ENCODE results near the gene ILF3.
"Not testable (repeated sequence)": the region's sequence is repeated elsewhere in the genome, so short reads cannot be mapped to it uniquely, and the experiment has no call there.

ILF3 gene

GRCh38 chr19:10671922-10672321, 17.8 kb downstream of the ILF3 start:
- DNase-seq (ENCODE audit: extremely low read depth in 1 of 2, low read depth in 1 of 2), result not testable (repeated sequence)

- DNase-seq (ENCODE audit: extremely low read depth in 1 of 2, low read depth in 1 of 2), result not testable (repeated sequence)
Observed at GRCh38 chr19:10675214-10675613, 21.1 kb downstream of the ILF3 start.

DNA sequence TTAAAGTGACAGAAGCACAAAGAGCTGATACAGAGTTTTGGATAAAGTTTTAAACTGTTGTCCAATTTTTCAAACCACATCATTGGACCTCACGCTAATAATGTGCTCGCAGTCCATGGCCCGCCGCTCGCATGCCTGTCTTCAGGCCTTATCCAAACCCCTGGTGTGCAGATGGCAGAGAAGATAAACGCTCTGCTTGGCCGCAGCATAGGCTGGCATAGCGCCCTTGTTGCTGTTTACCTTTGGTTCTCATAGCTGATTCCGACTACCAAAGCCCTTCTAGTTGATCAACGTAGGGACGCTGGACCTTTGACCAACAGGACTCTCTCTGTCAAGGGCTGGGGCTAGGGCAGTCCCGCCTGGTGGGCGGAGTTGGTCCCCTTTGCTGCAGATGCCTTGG, 23.6 kb downstream of the ILF3 start:
- DNase-seq (ENCODE audit: extremely low read depth in 1 of 2, low read depth in 1 of 2), result no peak

DNA sequence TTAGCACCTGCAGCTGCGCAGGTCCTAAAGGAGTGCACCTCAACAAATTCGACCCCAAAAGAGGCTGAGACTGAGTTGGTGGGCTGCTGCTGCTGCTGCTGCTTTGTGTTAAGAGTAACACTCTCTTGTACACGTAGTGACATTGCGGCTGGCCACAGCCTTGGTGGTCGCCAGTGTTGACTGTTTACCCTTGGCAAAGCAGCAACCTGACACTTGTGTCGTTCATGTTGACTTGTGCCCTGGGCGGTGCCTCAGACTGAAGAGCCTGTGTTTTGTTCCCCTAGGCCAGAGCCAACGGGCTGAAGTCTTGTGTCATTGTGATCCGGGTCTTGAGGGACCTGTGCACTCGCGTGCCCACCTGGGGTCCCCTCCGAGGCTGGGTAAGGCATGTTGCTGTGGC, 24.7 kb downstream of the ILF3 start:
- DNase-seq (ENCODE audit: extremely low read depth in 1 of 2, low read depth in 1 of 2), result no peak

DNA sequence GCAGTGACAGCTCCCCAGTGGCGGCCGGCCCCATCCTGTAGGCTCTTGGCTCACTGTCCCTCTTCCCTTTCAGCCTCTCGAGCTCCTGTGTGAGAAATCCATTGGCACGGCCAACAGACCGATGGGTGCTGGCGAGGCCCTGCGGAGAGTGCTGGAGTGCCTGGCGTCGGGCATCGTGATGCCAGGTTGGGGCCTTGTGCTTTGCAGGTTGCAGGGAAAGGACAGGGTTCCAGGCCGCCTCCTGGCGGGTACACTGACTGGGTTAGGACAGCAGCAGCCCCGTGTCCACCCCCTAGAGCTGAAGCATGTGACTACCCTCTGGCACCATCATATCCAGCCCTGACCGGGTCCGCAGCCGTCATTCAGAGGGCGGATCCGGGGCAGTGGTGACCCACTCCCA, 25.6 kb downstream of the ILF3 start:
- DNase-seq (ENCODE audit: extremely low read depth in 1 of 2, low read depth in 1 of 2), result no peak

DNA sequence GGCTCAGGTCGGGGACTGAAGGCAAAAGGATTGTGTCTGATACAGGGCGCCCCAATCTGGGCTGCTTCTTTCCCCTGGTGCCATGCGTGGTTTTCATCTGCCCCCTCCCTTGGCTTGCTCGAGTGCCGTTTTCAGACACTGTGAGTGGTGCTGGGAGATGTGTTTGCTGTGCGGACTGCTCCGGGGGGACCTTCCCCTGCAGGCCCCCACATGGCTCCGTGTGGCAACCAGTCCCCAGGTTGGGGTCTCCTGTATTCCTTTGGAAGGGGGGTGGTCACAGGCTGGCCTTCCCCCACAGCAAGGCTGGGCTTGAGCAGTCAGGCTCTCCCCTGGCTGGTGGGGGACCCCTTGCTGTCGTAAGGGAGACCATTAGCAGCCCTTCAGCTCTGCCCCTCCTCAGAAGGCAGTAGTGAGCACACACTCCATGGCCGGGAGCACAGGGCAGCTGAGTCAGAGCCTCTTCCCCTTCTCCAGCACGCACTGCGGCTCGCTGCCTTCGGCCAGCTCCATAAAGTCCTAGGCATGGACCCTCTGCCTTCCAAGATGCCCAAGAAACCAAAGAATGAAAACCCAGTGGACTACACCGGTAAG, 26.5 kb downstream of the ILF3 start:
- no peak for DNase-seq (ENCODE audit: extremely low read depth in 1 of 2, low read depth in 1 of 2)

DNA sequence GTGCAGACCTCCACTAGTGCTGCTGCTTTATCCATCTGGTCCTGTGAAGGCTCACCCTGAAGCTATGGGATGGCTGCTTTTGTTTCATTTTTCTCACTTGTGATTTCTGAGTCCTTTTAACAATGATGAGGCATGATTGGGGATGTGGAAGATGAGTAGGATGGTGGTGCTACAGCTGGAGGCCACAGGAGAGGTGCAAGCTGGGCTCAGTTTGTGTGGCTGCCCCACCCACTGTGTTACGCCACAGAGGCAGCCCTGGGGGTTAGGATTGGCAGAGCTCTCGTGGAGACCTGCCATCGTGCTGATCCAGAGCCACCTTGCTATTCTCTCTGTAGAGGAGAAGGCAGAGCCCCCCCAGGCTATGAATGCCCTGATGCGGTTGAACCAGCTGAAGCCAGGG, 27.5 kb downstream of the ILF3 start:
- no peak for DNase-seq (ENCODE audit: extremely low read depth in 1 of 2, low read depth in 1 of 2)

GRCh38 chr19:10682397-10683063, 28.4 kb downstream of the ILF3 start:
- DNase-seq (ENCODE audit: extremely low read depth in 1 of 2, low read depth in 1 of 2), result no peak

GRCh38 chr19:10683064-10683426, 28.9 kb downstream of the ILF3 start:
- DNase-seq (ENCODE audit: extremely low read depth in 1 of 2, low read depth in 1 of 2), result no peak

DNA sequence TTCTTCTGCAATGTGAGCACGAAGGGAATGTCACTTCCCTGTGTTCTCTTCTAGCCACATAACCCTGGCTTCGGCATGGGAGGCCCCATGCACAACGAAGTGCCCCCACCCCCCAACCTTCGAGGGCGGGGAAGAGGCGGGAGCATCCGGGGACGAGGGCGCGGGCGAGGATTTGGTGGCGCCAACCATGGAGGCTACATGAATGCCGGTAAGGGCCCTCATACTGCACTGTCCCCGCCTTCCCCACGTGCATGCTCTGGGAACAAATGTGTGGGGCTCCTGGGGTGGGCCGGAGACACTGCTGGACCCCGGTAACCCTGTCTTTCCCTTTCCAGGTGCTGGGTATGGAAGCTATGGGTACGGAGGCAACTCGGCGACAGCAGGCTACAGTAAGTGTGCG, 29.4 kb downstream of the ILF3 start:
- DNase-seq (ENCODE audit: extremely low read depth in 1 of 2, low read depth in 1 of 2), result no peak

DNA sequence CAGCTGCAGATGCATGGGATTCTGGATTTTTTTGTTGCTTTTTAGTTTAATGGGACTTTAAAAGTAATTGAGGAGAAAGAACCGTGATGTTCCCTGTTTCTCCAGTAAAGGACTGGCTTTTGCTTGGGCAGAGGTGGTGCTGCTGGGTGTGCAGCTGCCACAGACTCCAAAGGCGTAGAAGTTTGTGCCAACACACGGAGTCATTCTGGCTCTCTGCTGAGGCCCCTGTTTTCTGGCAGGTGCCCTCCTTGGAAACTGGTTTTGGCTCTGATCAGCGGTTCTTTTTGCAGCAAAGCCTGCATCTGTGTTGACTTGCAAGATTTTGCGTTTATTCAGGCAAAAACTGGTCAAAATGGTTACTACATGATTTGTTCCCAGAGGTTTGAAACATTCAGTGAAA, 31.1 kb downstream of the ILF3 start:
- DNase-seq (ENCODE audit: extremely low read depth in 1 of 2, low read depth in 1 of 2), result no peak

DNA sequence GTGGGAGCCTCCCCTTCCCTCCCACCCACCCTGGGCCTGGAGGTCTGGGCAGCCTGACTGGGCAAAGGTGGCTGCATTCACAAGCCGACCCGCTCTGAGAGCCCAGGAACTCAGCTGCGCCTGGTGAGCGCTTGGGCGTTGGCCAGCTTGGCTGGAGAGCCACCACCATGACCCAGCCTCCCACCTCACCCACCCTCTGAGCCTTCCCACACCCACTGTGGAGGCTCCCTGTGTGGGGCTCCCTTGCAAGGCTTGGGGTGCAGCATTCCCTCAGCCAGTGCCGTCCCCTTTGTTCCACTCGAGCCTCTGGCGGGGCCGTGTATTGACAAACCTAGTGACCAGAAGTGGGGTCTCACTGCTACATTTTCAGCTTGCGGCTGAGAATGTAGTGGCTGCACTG, 32.0 kb downstream of the ILF3 start:
- no peak for DNase-seq (ENCODE audit: extremely low read depth in 1 of 2, low read depth in 1 of 2)

DNA sequence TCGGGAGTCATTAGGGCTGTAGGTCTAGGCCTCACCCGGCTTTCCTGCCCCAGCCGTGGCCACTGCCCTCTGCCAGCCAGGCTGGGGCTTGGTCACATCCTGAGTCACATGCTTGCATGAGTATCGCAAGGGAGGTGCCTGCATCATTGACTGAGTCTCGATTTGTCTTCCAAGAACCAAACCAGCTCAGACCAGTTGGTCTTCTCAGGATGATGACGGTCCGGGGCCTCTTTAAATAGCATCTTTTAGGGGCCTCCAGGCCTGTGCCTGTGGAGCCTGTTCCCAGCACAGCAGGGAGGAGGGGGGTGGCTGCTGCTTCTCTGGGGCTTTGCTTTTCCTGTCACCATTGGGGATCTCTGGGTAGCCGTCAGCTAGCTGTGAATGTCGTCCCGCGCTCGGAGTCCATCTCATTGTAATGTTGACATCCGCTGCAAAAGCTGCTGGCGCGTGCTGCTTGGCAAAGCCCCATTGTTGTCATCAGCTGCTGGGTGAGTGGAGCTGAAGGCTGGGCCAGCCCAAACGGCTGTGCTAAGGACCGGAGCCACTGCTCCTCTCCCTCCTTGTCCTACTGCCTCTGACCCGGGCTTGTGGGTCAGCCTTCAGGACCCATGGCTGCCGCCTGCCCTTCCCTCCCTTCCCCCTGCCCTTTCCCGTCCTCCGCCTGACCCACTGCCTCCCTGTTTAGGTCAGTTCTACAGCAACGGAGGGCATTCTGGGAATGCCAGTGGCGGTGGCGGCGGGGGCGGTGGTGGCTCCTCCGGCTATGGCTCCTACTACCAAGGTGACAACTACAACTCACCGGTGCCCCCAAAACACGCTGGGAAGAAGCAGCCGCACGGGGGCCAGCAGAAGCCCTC, 32.7 kb downstream of the ILF3 start:
- no peak for DNase-seq (ENCODE audit: extremely low read depth in 1 of 2, low read depth in 1 of 2)

DNA sequence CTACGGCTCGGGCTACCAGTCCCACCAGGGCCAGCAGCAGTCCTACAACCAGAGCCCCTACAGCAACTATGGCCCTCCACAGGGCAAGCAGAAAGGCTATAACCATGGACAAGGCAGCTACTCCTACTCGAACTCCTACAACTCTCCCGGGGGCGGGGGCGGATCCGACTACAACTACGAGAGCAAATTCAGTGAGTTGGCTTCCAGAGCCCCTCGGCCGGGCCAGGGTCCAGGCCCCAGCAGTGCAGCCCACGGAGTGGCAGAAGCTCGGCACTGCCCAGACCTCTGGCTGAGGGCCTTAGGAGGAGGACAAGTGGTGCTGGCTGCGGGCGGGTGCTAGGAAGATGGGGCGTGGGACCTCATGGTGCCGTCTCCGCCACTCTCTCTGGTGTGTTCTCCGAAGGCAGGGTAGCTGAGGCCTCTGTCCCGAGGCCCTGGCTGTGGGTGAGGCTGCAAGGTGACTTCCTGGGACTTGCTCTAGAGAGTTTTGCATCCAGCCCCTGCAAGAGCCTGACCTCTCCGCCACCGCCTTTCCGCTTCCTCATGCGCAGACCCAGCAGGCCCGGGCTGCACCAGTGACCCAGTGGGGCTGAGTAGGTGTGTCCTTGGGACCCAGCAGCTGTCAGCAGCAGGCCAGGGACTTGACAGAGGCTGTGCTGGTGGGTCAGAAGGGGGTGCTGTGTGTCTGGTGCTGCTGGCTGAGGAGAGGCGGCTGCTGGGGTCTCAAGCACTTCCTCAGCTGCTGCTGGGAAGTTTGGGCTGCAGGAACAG, 33.6 kb downstream of the ILF3 start:
- no peak for DNase-seq (ENCODE audit: extremely low read depth in 1 of 2, low read depth in 1 of 2)

GRCh38 chr19:10688545-10689280, 34.6 kb downstream of the ILF3 start:
- DNase-seq (ENCODE audit: extremely low read depth in 1 of 2, low read depth in 1 of 2), result no peak

- no peak for DNase-seq (ENCODE audit: extremely low read depth in 1 of 2, low read depth in 1 of 2)
Observed at GRCh38 chr19:10690341-10690781, 36.2 kb downstream of the ILF3 start.

GRCh38 chr19:10691178-10691881, 37.2 kb downstream of the ILF3 start:
- DNase-seq (ENCODE audit: extremely low read depth in 1 of 2, low read depth in 1 of 2), result no peak

DNA sequence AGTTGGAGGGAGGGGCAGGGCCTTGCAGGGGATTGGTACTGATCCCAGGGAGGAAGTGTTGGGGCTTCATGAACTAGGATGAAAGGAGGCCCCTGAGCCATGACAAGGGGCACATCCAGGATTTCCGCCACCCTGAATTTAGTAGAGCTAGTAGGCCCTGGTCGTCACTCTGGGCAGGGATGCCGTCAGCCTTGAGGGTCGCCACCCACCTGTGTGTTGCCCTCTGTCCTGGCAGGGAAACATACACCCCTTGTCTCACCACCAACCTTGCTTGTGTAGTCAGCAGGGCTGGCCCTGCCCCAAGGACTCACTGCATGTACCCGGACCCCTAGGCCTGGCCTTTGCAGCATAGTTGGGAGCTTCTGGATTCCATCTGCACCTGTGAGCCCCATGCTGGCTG, 37.7 kb downstream of the ILF3 start:
- no peak for DNase-seq (ENCODE audit: extremely low read depth in 1 of 2, low read depth in 1 of 2)

- DNase-seq (ENCODE audit: extremely low read depth in 1 of 2, low read depth in 1 of 2), result no peak
Observed at GRCh38 chr19:10692673-10693264, 38.6 kb downstream of the ILF3 start.

All from stimulated activated CD8-positive, alpha-beta memory T cell treated with anti-CD3 and anti-CD28 coated beads, Interleukin-7, amount 100 ng/mL, for 48 hours (primary cell).